ENCODE measurements around the gene ZBTB2. TPM values are rescaled to one million over a fixed set of nuclear protein-coding genes. Genes with fewer than 3 reads are reported as not detected.
"Not testable (repeated sequence)": the region's sequence is repeated elsewhere in the genome, so short reads cannot be mapped to it uniquely, and the experiment has no call there.

The ZBTB2 gene
- total RNA-seq, 1 donor from 2014 or later = 16.1 TPM

GRCh38 chr6:151351146-151351700 is 40.1 kb downstream of the ZBTB2 start:
- no peak for DNase-seq (ENCODE audit: low spot score in 2 of 2, unreplicated experiment in 2 of 2)
- H3K4me1 Mint-ChIP-seq = peaks cover 13% of the 10 kb centered on the region
- no peaks in the 10 kb centered on the region for H3K9me3 Mint-ChIP-seq
- no peak for TF ChIP-seq CTCF (IDR thresholded peaks at IDR 0.05; ENCODE audit: unreplicated experiment)
- no peaks in the 10 kb centered on the region for H3K27me3 Mint-ChIP-seq (ENCODE audit: low read depth)
- no peak overlapping the region for H3K4me3 Mint-ChIP-seq
- H3K36me3 Mint-ChIP-seq = peaks cover 18% of the 10 kb centered on the region
- H3K27ac Mint-ChIP-seq = no peak overlapping the region

- Mint-ChIP-seq H3K9me3 (no peaks in the 10 kb centered on the region), H3K36me3 (peaks cover 17% of the 10 kb centered on the region), H3K27me3 (ENCODE audit: low read depth) (no peaks in the 10 kb centered on the region), H3K4me3 (no peak overlapping the region), H3K27ac (peak overlapping the region; percentile 67), H3K4me1 (peaks cover 18% of the 10 kb centered on the region)
- no peak for TF ChIP-seq CTCF (IDR thresholded peaks at IDR 0.05; ENCODE audit: unreplicated experiment)
- no peak for DNase-seq (ENCODE audit: low spot score in 2 of 2, unreplicated experiment in 2 of 2)
These were observed 40.8 kb downstream of the ZBTB2 start for GRCh38 chr6:151350442-151351145.

GRCh38 chr6:151349651-151350270 is 41.6 kb downstream of the ZBTB2 start:
- no peak overlapping the region for H3K4me3 Mint-ChIP-seq
- DNase-seq (ENCODE audit: low spot score in 2 of 2, unreplicated experiment in 2 of 2) = no peak
- H3K27me3 Mint-ChIP-seq (ENCODE audit: low read depth) = no peaks in the 10 kb centered on the region
- H3K4me1 Mint-ChIP-seq = peaks cover 18% of the 10 kb centered on the region
- H3K36me3 Mint-ChIP-seq = peaks cover 10% of the 10 kb centered on the region
- H3K27ac Mint-ChIP-seq = peak overlapping the region; percentile 71
- H3K9me3 Mint-ChIP-seq = no peaks in the 10 kb centered on the region
- TF ChIP-seq CTCF (IDR thresholded peaks at IDR 0.05; ENCODE audit: unreplicated experiment) = no peak

GRCh38 chr6:151342750-151343149 is 48.6 kb downstream of the ZBTB2 start:
- H3K9me3 Mint-ChIP-seq; H3K27me3 Mint-ChIP-seq (ENCODE audit: low read depth); DNase-seq (ENCODE audit: low spot score in 2 of 2, unreplicated experiment in 2 of 2); H3K4me3 Mint-ChIP-seq: not testable (repeated sequence)
- Mint-ChIP-seq H3K4me1 (peaks cover 39% of the 10 kb centered on the region), H3K27ac (peak overlapping the region; percentile 54), H3K36me3 (peaks cover 24% of the 10 kb centered on the region)

- Mint-ChIP-seq H3K9me3 (no peaks in the 10 kb centered on the region), H3K4me1 (peaks cover 33% of the 10 kb centered on the region), H3K27me3 (ENCODE audit: low read depth) (no peaks in the 10 kb centered on the region), H3K36me3 (peaks cover 23% of the 10 kb centered on the region), H3K4me3 (no peak overlapping the region), H3K27ac (peak overlapping the region; percentile 43)
- DNase-seq (ENCODE audit: low spot score in 2 of 2, unreplicated experiment in 2 of 2) = no peak
- no peak for TF ChIP-seq CTCF (IDR thresholded peaks at IDR 0.05; ENCODE audit: unreplicated experiment)
These were observed 49.7 kb downstream of the ZBTB2 start for GRCh38 chr6:151341476-151342195.
